Gastrocnemius medialis (tissue), 4 donors: ENCODE data around the gene LDLRAD4. TPM values are rescaled to one million over a fixed set of nuclear protein-coding genes. Genes with fewer than 3 reads are reported as not detected.

Experiments
- ATAC-seq, 2 donors: fragments of 150-250 bp; one replicate each; pipeline ENCODE4 v1.9.1; 2016
- DNase-seq, 2 donors: peaks; one replicate each; pipeline ENCODE4 v3.0.0-alpha.2; 2019
- H3K27ac ChIP-seq, 4 donors: fragments of 200-600 bp; sonication (generic); 1 replicate in 1 of 4; 2 replicates in 3 of 4; pipeline ENCODE4 v1.5.1; 2016 to 2018; ENCODE audit warnings: mild to moderate bottlenecking in 2 of 4, moderate library complexity in 1 of 4
- H3K27me3 ChIP-seq, 3 donors: fragments of 200-600 bp; sonication (generic) in 2 of 3; 1 replicate in 1 of 3; 2 replicates in 2 of 3; pipeline versions ENCODE4 v1.5.1 to v1.6.0; 2016 to 2019; ENCODE audit warnings: mild to moderate bottlenecking in 1 of 3, moderate library complexity in 1 of 3
- H3K36me3 ChIP-seq, 2 donors: fragments of 200-600 bp; sonication (generic) in 1 of 2; one replicate each; pipeline ENCODE4 v1.5.1; 2017 to 2018
- H3K4me1 ChIP-seq, 2 donors: fragments of 200-600 bp; sonication (generic) in 1 of 2; one replicate each; pipeline ENCODE4 v1.5.1; 2016 to 2017; ENCODE audit warnings: mild to moderate bottlenecking in 2 of 2
- H3K4me3 ChIP-seq, 4 donors: fragments of 200-600 bp; sonication (generic) in 3 of 4; 1 replicate in 1 of 4; 2 replicates in 3 of 4; pipeline ENCODE4 v1.5.1; 2016 to 2019; ENCODE audit warnings: mild to moderate bottlenecking in 2 of 4
- H3K9me3 ChIP-seq, 3 donors: fragments of 200-600 bp; sonication (generic) in 2 of 3; 1 replicate in 1 of 3; 2 replicates in 2 of 3; pipeline ENCODE4 v1.5.1; 2016 to 2019
- POLR2A ChIP-seq, 2 donors: fragments of 450-650 bp; IDR thresholded peaks; one replicate each; pipeline ENCODE4 v1.6.1; 2017; ENCODE audit warnings: antibody characterized with exemption in 2 of 2, mild to moderate bottlenecking in 2 of 2, moderate library complexity in 2 of 2
- in situ Hi-C, 4 donors: fragments of 200-750 bp; cut with MboI; loops; one replicate each; pipeline versions ENCODE4 v1.15.0 to v1.8.0; 2017; ENCODE audit warnings: low sequenced_read_pairs in 4 of 4
- intact Hi-C: fragments of 100-400 bp; cut with DNase I; formaldehyde crosslinking; loops from one replicate; pipeline ENCODE4 v1.15.1; 2023; ENCODE audit warnings: low total_unique reads
- total RNA-seq, 4 donors: library from RNA; depleted of rRNA; stranded (reverse); fragments of >200 nt; gene quantifications; one replicate each; pipeline versions ENCODE4 v1.1.0 to v1.2.3, GENCODE V29; 2016
- TF ChIP-seq, protein P1 (sequence below), 5 experiments: fragments of 450-650 bp in 3 of 5; fragments of 200-600 bp in 2 of 5; sonication (generic) in 2 of 5; IDR thresholded peaks in 4 of 5; conservative IDR thresholded peaks in 1 of 5; 1 replicate in 4 of 5; 2 replicates in 1 of 5; pipeline ENCODE4 v1.5.1; 2016 to 2019; ENCODE audit warnings: antibody characterized with exemption in 5 of 5, mild to moderate bottlenecking in 3 of 5, moderate library complexity in 3 of 5

The LDLRAD4 gene
- total RNA-seq, 4 donors from 2014 or later, result 3.9 to 11.1 (median 6.5) TPM

DNA sequence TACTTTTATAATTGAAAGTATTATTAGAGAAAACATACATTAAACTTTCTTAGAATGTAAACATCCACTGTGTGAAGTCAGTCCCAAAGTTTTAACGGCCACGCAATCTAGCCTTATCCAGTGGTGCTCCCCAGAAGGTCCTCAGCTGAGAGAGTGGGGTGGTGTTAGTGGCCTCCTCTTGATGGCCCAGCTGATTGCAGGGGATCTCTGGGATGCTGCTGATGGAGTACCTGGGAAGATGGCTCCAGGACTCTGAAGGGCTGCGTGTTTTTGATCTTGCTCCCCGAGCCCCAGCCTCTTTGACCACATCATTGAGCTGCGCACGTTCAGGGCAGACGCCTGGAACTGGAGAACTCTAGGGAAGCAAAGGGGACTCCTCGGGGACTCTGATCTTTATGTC is 326.4 kb downstream of the LDLRAD4 start:
- no peak for DNase-seq
- H3K9me3 ChIP-seq, result no peaks in the 10 kb centered on the region
- H3K4me1 ChIP-seq, result peaks cover 24% of the 10 kb centered on the region in 2 donors
- intact Hi-C loops (no loop called here), in situ Hi-C loops (loop anchor here in 1 of 4 donors (25.0 kb wide), 1 partner anchor 333 kb away; the partner anchor contains the start of gene LDLRAD4)
- no peak overlapping the region for H3K27ac ChIP-seq
- H3K36me3 ChIP-seq, result no peaks in the 10 kb centered on the region
- no peak overlapping the region for H3K4me3 ChIP-seq
- no peaks in the 10 kb centered on the region for H3K27me3 ChIP-seq
- no peak for ATAC-seq
- TF ChIP-seq, protein P1, sequence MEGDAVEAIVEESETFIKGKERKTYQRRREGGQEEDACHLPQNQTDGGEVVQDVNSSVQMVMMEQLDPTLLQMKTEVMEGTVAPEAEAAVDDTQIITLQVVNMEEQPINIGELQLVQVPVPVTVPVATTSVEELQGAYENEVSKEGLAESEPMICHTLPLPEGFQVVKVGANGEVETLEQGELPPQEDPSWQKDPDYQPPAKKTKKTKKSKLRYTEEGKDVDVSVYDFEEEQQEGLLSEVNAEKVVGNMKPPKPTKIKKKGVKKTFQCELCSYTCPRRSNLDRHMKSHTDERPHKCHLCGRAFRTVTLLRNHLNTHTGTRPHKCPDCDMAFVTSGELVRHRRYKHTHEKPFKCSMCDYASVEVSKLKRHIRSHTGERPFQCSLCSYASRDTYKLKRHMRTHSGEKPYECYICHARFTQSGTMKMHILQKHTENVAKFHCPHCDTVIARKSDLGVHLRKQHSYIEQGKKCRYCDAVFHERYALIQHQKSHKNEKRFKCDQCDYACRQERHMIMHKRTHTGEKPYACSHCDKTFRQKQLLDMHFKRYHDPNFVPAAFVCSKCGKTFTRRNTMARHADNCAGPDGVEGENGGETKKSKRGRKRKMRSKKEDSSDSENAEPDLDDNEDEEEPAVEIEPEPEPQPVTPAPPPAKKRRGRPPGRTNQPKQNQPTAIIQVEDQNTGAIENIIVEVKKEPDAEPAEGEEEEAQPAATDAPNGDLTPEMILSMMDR (IDR thresholded peaks at IDR 0.05 in 4 of 5, conservative IDR thresholded peaks at IDR 0.05 in 1 of 5), result no peak
- TF ChIP-seq POLR2A (IDR thresholded peaks at IDR 0.05), result no peak

DNA sequence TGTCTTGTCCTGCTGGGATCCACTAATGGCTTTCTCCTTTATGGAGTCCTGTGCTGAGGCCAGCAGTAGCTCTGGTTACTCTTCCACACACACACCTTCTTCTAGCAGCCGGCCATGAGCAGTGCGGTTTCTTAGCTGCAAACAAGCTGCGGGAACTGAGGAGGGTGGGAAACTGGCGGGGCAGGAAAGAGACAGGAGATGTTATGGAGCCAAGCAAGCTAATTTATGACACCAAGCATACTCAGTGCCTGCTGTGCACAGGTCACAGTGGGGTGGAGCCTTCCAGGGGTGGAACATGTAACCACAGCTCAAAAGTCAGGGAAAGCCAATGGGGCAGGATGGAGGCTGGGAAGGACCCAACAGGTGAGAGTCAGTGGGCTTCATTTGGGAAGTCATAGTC is 327.0 kb downstream of the LDLRAD4 start:
- TF ChIP-seq, protein P1 (IDR thresholded peaks at IDR 0.05 in 4 of 5, conservative IDR thresholded peaks at IDR 0.05 in 1 of 5), result no peak
- TF ChIP-seq POLR2A (IDR thresholded peaks at IDR 0.05), result no peak
- intact Hi-C loops, result no loop called here
- no peaks in the 10 kb centered on the region for H3K9me3 ChIP-seq
- H3K4me3 ChIP-seq, result no peak overlapping the region
- H3K36me3 ChIP-seq, result no peaks in the 10 kb centered on the region
- no peaks in the 10 kb centered on the region for H3K27me3 ChIP-seq
- in situ Hi-C loops, result loop anchor here in 1 of 4 donors (25.0 kb wide), 1 partner anchor 333 kb away; the partner anchor contains the start of gene LDLRAD4
- peaks cover 21 to 24% of the 10 kb centered on the region in 2 donors for H3K4me1 ChIP-seq
- DNase-seq, result no peak
- H3K27ac ChIP-seq, result no peak overlapping the region
- ATAC-seq, result no peak

DNA sequence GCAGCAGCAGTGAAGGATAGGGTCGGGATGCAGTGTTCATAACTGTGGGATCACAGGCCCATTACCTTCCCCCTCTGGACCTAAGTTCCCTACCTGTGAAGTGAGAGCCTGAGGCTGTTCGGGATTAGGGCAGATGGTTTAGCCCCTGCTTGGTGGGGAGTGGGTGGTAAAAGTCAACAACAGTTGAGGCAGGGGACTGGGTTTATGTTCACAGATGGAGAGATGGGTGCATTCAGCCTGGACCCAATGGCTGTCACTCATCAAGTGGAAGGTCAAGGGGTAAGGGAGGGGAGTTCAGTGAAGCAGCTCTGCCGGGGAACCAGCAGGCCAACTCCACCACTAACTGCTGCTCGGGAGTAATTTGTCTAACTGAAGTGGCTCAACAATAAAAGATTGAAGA is 327.4 kb downstream of the LDLRAD4 start:
- peaks cover 21 to 24% of the 10 kb centered on the region in 2 donors for H3K4me1 ChIP-seq
- intact Hi-C loops, result no loop called here
- no peaks in the 10 kb centered on the region for H3K36me3 ChIP-seq
- TF ChIP-seq, protein P1 (IDR thresholded peaks at IDR 0.05 in 4 of 5, conservative IDR thresholded peaks at IDR 0.05 in 1 of 5), result no peak
- no peak for TF ChIP-seq POLR2A (IDR thresholded peaks at IDR 0.05)
- no peaks in the 10 kb centered on the region for H3K27me3 ChIP-seq
- no peak overlapping the region for H3K27ac ChIP-seq
- in situ Hi-C loops, result loop anchor here in 1 of 4 donors (25.0 kb wide), 1 partner anchor 334 kb away; the partner anchor contains the start of gene LDLRAD4
- ATAC-seq (no peak), DNase-seq (no peak)
- H3K9me3 ChIP-seq, result no peaks in the 10 kb centered on the region
- H3K4me3 ChIP-seq, result no peak overlapping the region

DNA sequence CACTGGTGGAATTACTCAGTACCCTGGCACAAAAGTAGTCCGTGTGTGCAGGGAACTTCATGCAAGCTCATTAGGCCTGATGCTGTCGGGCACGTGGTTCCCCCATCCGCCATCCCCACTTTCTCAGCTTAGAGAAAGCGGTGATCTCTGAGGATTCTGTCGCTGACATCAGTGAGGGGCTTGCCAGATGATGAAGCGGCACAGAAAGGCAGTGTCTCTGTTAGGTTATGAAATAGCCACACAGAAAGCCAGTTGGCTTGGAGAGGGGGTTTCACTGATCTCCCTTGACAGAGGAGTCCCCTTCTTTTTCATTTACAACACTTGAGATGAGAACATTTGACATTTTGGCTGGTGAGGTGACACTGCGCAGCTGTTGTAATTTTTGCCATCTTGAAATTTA is 328.1 kb downstream of the LDLRAD4 start:
- Histone ChIP-seq H3K4me1 (peaks cover 21 to 24% of the 10 kb centered on the region in 2 donors), H3K27me3 (no peaks in the 10 kb centered on the region), H3K36me3 (no peaks in the 10 kb centered on the region), H3K4me3 (no peak overlapping the region), H3K9me3 (no peaks in the 10 kb centered on the region), H3K27ac (peak overlapping the region in 1 of 4 donors; percentile 42)
- TF ChIP-seq, protein P1 (IDR thresholded peaks at IDR 0.05 in 4 of 5, conservative IDR thresholded peaks at IDR 0.05 in 1 of 5), result no peak
- no peak for TF ChIP-seq POLR2A (IDR thresholded peaks at IDR 0.05)
- ATAC-seq, result no peak
- in situ Hi-C loops, result loop anchor here in 1 of 4 donors (25.0 kb wide), 1 partner anchor 334 kb away; the partner anchor contains the start of gene LDLRAD4
- DNase-seq, result no peak
- intact Hi-C loops, result loop anchor here (1.0 kb wide), 1 partner anchor 48 kb away; no protein-coding TSS in a partner anchor
